Fibroblast of the conjunctiva (primary cell): ENCODE results near the gene KLHL2.
A peak's percentile ranks its signal among the peaks of the same experiment; 100 is the strongest.

ENCODE experiments used
- DNase-seq: peaks from one replicate; pipeline ENCODE4 v3.0.0-alpha.2; 2010; ENCODE audit warnings: low read depth

KLHL2 gene

DNA sequence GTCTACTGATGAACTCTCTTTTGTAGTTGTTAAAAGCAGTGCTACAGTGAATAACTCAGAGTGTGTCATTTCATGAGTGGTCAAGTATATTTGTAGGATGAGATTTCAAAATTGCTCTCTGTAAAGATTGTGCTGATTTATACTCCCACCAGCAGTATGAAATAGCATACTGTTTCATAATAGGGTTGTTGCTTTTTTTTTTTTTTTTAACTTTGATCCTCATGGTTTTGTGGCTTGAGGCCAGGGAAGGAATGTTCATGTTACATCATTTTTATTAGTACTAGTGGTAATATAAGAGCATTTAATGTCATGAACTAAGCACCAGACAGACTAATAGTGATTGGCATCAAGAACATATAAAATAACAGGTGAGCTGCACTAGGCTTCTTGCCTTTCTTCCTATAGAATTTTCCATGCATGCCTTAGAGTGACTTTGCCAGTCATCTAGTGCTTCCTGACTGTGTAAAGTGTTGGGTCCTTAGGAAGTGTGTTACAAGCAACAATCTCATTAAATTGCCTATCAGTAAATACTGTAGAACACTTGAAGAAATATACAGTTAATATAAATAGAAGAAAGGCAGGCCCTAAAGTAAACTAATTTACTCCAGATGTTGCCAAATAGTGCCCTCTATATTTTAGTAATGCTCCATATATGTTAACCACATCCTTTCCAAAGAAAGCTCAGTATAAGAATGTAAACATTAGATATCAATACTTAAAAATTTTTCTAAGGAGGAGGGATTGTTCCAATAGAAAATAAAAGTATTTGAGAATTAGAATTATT is 81.5 kb downstream of the KLHL2 start:
- DNase-seq, result peak; percentile 46

DNA sequence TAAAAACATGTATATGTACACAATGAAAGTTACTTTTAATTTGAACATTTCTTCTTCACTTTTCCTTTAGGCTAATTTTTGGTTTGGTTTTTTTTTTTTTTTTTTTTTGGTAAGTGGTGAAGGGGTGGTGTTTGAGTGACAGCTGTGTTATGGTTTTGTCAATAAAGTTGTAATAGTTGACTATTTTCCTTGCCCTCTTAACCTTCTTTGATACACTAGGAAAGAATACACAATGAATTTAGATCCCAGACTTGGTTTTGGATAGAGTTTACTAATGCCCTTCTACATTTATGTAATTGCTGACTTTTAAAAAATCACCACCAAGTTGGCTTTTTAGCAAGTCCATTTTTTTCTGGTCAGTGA is 82.0 kb downstream of the KLHL2 start:
- DNase-seq, result no peak

DNA sequence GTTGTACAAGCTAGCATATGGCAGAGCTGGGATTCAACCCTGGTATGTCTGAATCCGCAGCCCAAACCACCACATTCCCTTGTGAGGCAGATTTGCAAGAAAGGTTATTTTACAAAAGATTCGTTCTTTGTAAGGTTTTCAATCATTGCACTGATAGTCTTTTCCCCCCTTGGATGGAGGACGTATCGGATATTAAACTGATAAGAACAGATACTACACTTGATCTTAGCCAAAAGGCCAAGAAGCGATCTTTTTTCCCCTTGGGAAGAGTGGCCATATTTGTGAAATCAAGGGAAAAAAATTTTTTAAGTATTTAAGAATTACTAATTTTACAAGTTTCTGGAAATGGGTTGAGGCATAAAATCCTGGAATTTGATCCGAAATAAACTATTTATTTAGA is 85.7 kb downstream of the KLHL2 start:
- no peak for DNase-seq

DNA sequence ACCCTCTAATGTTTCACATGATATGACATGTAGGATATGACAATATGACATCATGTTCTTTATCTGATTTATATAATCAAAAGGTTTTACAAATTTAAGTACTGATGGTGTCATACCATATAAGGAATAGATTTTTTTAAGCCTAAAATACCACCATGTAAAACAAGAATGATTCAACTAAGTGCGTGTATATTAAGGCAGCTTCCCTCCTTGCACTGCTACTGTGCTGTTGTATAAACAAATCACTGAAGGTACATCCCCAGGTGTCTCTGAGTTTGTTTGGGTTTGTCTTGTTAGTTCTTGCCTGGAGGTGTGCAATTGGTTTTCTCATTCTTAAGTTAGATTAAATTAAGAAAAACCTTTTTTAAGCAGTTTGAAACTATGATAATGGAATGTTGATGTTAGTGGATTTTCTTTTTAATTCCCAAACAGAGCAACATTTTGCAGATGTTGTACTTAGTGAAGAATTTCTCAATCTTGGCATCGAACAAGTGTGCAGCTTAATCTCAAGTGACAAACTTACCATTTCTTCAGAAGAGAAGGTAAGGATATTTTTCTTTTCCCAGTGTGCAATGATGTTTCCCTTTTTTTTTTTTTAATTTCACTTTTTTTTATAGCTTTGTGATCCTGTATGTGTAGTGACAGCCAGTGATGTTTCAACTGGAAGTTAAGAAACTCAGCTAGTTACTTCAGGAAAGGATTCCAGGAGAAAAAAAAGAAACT is 86.7 kb downstream of the KLHL2 start:
- no peak for DNase-seq

DNA sequence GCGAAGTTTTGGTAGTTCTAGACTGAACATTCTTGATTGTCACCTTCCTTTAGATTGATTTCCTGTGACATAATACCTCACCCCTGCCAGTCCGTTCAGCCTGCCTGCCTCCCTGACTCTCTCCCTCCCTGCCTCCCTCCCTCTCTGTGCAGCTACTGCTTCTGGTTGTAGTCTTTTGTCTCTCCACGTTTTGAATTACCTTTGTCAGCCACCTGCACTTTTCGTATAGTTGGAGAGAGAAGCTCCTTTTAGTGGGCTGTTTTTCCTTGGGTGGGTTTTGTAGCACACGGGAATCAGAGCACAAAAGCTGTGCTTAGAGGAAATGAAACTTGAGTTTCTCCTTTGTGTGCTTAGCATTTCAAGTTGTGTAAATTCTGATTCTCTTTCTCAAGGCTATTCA is 87.5 kb downstream of the KLHL2 start:
- DNase-seq, result no peak

DNA sequence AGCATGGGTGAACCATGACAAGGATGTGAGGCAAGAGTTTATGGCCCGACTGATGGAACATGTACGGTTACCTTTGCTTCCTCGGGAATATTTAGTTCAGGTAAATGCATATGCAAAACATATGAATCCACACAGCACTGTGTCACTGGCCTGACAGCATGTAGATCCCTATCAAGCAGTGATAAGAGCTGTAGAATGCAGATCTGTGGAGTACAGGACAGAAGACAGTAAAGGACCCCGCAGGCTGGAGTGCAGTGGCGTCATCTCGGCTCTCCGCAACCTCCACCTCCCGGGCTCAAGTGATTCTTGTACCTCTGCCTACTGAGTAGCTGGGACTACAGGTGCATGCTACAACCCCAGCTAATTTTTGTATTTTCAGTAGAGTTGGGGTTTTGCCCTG is 90.3 kb downstream of the KLHL2 start:
- no peak for DNase-seq

DNA sequence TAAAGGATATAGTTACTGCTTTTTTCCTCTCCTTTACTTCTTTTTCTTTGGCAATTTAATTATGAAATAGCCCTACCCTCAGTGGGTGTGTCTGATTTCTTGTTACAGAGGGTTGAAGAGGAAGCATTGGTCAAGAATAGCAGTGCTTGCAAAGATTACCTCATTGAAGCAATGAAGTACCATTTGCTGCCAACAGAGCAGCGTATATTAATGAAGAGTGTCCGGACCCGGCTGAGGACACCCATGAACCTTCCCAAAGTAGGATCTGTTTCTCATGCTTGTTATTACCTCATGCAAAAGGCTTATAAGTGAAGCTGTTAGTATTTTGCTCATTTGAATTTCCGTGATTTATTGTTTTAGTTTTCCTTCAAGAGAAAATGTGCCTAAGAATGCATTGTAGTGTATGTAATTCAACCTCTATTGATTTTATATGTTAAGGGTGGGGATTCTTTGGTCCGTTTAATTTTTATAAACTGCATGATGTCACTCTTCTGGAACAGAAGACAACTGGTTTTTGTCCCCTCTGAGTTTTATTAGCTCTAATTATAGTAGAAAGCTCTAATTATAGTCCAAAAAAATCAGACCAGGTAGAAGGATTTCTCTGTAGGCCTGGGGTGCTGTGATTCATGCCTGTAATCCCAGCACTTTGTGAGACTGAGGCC is 92.2 kb downstream of the KLHL2 start:
- no peak for DNase-seq

DNA sequence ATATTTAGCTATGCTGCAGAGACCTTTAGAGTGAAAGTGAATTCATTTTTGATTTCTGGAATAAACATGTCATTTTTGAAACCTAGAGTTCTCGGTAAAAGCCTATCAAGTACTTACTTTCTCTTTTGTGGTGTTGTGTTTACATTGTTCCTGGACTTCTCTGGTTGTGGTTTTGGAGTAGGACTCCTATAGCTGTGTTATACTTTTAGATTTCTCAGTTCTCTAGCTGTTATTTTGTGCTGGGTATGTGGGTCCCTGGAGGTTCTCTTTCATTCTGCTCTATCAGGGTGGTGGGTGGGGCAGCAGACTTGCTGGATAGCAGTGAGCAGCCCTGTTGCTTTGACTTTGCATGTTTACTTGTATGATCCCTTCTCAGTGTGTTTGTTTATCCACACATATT is 94.5 kb downstream of the KLHL2 start:
- no peak for DNase-seq

DNA sequence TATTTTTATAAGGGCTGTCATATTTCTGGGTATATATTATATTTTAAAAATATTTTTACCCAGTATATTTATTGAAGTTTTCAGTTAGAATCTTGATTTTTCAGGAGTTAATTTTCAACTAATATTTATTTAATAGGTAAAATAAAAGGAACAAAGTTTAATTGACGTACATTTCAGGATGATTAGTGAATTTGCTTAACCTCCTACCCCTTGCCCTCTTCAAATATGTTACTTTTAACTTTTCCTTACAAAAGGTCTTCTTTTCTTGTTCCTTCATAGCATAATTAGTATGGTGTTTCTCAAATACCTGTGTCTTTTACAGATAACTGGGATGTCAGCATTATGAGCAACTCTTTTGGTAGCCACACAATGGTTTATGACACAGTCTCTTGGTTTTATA is 95.3 kb downstream of the KLHL2 start:
- DNase-seq, result no peak

DNA sequence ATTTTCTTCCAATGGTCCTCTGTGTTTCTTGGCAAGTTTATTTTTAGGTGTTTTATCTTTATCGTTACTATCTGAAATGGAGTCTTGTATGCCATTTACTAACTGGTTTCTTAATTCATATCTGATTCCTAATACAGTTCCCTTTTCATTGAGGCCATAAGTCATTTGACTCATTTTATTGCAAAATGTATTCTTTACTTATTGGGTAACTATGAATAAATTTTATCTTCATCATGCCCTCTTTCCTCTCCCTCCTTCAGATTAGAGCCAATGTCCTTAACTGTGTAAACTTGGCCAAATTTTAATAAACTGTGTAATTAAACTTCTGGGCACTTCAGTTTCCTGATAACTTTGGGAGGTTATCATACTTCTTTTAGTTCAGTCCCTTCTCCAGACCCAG is 100.8 kb downstream of the KLHL2 start:
- no peak for DNase-seq

DNA sequence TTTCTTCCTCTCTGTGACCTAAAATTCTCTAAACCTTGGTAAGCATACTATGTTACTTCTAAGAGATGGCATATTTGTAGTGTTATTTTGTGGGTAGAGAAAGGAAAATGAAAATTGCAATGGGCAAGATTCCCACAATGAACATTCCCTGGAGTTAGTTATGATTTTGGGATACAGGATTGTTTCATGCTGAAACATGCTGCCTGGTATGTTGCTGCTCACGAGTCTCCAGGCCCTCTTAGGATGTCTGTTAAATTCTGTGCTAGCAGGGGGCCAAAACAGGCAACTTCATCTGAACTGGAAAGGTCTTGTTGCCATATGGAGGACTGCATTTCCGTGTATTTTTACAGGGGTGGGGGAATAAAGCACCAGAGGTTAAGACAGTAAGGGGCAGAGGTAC is 101.2 kb downstream of the KLHL2 start:
- no peak for DNase-seq

DNA sequence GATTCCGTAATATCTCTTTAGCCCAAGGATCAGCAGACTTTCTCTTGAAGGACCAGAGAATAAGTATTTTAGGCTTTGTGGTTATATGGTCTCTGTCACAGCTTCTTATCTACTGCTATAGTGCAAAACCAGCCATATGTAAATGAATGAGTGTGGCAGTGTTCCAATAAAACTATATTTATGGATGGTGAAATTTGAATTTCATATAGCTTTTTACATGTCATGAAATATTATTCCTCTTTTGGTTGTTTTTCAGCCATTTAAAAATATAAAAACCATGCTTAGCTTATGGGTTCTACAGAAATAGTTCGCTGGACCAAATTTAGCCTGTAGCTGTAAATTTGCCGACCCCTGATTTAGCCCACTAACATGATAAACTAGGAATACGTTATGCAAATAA is 102.1 kb downstream of the KLHL2 start:
- no peak for DNase-seq

DNA sequence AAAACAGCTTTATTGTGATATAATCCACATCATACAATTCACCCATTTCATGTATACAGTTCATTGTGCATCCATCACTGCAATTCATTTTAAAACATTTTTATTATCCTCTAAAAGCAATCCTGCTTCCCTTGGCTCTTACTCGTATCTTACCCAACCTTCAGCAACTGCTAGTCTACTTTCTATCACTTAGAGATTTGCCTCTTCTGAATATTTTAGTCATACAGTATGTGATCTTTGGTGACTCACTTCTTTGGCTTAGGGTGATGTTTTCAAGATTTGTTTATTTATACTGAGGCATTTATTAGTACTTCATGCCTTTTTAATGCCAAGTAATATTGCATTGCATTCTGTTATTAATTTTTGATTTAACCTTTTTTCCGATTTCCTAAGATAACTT is 105.1 kb downstream of the KLHL2 start:
- DNase-seq, result no peak

DNA sequence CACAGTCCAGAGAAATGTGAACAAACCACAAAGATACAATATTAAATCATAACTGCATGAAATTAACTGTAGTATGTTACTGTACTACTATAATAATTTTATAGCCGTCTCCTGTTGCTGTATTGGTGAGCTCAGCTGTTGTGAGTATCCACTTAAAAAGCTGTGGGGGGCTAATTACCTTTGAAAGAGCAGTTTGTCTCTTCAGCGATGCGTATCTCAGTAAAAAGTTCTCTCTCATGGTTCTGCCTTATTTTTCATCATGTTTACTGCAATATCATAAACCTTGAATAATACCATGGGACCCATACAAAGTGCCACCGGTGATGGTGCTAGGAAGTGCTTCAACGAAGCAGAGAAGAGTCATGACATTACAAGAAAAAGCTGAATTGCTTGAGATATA is 111.7 kb downstream of the KLHL2 start:
- no peak for DNase-seq

DNA sequence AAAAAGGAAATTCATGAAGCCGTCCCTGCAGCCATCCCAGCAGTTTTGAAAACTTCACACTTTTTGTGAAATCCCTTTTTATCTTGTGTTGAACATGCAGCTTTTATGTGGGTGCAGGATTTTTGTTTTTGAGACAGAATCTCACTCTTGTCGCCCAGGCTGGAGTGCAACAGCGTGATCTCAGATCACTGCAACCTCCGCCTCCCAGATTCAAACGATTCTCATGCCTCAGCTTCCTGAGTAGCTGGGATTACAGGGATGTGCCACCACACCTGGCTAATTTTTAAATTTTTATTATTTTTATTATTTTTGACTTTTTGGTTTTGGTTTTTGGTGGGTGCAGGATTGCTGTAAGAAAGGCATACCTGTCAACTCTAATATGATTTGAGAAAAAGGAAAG is 112.1 kb downstream of the KLHL2 start:
- DNase-seq, result no peak

DNA sequence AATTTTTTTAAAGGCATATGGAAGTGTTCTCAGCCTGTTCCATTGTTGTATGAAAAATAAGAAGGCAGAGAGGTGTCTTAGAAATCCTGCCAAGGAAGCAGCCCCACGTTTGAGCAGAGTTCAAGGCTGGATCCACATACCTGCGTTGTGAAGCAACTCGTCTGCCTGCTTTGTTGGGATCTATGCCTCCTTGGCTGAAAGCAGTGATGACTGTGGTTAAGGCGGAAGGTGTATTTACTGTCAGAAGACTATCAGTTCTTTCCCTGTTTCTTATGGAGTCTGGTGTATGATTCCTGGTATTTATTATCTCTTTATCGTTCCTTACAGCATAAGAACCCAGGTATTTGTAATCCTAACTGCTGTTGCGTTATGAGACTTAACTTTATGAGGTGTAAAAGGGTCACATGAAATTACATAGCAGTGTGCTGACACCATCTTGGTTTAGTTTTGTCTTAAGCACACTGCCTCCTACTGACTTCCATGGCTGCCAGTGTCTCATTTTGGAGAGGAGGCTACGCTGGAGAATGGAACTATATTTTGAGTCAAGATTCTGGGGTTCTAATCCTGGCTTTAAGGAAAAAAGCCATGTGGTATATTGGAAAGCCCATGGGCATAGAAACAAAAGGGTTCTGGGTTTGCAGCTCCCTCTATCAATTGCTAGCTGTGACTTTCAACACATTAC is 117.0 kb downstream of the KLHL2 start:
- no peak for DNase-seq

DNA sequence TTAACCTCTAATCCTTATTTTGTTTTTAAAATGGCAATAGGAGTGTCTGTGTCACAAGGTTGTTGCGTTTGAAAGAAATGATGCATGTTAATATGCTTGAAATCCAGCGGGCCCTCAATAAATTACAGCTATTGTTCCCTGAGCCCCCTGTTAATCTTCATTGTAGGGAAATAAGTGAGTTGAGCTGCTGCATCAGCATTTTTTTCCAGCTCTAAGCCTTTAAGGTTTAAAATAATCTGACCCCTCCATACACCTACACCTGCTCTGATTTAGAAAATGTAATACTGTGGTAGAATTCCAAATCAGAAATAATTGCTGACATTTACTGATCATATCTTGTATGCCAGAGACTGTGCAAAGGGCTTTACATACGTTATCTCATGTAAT is 117.5 kb downstream of the KLHL2 start:
- DNase-seq, result no peak

DNA sequence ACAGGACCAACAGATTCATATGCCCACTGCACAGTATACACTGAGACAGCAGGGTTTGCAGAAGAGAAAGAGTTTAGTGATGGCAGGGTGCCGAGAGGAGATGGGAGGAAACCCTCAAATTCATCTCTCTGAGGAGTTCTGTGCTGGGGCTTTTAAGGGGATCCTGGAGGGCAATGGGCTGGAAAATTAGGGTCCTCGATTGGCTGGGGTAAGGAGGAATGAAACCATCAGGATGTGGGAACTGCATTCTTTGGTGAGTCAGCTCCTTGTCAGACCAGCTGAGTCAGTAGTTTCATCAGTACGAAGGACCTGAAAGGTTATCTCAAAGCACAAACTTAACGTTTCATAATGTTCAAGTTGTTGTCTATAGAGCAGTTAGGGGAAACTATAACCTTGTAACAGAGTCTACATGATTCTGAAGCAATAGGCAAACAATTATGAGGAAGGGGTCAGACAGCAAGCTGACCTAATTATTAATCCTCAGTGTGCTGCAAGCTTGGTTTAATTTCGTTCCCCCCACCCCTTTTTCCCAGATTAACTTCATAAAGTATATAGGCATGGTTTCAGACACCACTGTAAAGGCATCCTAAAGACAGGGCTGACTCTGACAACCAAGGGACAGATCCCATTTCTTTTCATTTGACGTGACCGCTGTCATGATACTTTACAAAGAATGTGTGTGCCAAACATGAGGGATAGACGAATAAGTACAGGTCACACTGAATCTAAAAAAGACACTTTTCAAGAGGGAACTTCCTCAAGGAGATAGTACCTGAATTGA is 118.6 kb downstream of the KLHL2 start:
- peak; percentile 65 for DNase-seq

DNA sequence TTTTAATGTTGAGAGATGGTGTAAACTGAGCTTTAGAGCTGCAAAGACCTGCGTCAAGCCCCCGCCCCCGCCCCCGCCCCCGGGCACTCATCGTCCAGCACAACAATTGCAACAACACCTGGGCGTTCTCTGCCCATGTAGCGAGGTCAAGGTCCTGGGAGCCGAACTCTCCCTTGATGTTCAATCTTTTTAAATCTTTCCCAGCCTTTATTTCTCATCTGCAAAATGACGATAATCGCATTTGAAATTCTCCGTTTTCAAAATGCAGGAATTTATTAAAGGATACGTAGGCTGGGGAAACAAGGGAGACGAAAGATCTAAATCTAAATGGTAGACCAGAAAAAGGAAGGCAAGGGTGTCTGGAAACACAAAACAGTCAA is 119.5 kb downstream of the KLHL2 start:
- peak; percentile 22 for DNase-seq

DNA sequence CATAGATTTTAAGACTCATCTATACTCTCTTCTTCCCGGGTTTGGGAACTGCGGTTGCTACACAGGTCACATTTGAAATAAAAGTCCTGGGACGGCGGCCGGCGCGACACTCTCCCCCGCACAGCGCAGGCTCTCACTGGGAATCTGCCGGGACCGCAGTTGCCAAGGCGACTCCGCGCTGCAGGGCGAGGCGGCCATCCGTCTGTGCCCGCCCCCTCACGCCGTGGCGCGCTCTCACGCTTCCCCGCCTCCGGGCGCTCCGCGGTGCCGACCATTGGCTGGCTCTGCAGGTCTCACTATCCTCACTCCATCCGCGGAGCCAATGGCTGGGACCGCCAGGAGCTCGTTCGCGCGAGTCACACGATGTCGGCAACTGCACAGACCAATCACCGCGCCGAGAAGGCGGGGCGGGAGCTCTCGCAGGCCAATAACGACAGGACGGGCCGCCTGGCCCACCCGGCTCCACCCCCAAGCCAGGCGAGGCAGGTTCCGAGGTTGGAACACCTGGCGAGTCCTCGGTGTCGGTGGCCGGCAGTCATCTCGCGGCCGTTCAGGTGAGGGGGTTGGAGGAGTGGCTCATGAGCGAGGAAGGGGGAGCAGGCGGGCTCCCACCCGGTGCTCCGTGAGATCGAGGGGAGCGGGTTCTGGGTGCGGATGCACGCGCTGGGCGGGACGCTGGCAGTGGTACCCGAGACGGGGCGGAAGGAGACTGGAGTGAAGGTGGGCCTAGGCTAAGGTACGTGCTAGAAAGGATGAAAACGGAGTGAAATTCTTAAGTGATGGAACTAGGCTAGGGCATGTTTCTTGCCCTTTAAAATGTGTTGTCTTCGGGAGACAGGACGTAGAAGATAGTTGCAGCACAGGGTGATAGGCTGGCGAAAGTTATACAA is 120.1 kb downstream of the KLHL2 start, which contains the start of gene MSMO1:
Gene MSMO1, plus strand, starts transcription at position 459 of the 890 bp plus-strand sequence. CDS start 5,702 bp downstream, outside the sequence.
- peak; percentile 98 for DNase-seq

DNA sequence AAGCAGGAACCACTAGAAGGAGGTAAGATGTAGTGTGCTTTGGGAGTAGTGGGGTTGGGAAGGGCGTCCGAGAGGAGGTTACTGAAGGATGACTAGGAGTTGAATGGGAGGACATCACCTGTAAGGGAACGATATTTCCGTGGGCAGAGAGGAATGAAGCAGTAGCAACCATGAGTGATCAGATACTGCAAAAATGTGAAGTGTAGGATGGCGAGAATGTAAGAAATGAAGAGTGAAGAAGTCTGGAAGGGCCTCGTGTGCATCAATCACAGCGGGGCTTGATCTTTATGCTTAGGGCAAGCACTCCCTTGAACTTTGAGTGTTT is 120.7 kb downstream of the KLHL2 start:
- no peak for DNase-seq
